Endothelial cell of umbilical vein (primary cell): ENCODE results near the gene PDLIM3. TPM values are rescaled to one million over a fixed set of nuclear protein-coding genes. Genes with fewer than 3 reads are reported as not detected.

Experiments used
- BruUV-seq: library from RNA; stranded (reverse); fragments of 400-500 nt; replicated peaks from 2 replicates; lab custom pipeline; 2021; lab: Mats Ljungman, UMichigan
- CTCF ChIA-PET: fragments of 300-600, 350-600 bp; sonication (Branson Sonifier 250); formaldehyde crosslinking; loops from one replicate; lab custom pipeline; 2021; ENCODE audit warnings: antibody characterized with exemption, inconsistent platforms; lab: Charles Lee
- POLR2A ChIA-PET: fragments of 300-600, 350-600 bp; sonication (Branson Sonifier 250); formaldehyde crosslinking; loops from one replicate; lab custom pipeline; 2021; ENCODE audit warnings: antibody characterized with exemption, inconsistent platforms; lab: Charles Lee
- DNase-seq: peaks from one replicate; pipeline ENCODE4 v3.0.0-alpha.2; 2011; ENCODE audit warnings: low read depth, low spot score
- FAIRE-seq: peaks from 2 replicates; lab custom pipeline; 2011; peaks lifted over from hg19 to GRCh38; lab: Jason Lieb, UNC
- H2AFZ ChIP-seq: 2 replicates; pipeline ENCODE4 v1.6.0; 2012; ENCODE audit warnings: low read depth, low read length, control low read depth, inconsistent platforms
- H3K27ac ChIP-seq: 2 replicates; pipeline ENCODE4 v1.5.1; 2011; ENCODE audit warnings: low read depth, mild to moderate bottlenecking, control low read depth, low read length, moderate library complexity; ENCODE audit not compliant: insufficient read depth
- H3K27me3 ChIP-seq, 2 experiments: 2 replicates each; pipeline versions ENCODE4 v1.6.0 to v1.6.1; 2011; ENCODE audit warnings: low read length in 2 of 2, mixed read lengths in 1 of 2; ENCODE audit not compliant: control insufficient read depth in 2 of 2, insufficient read depth in 2 of 2
- H3K36me3 ChIP-seq, 2 experiments: 2 replicates in 1 of 2; 3 replicates in 1 of 2; pipeline ENCODE4 v1.5.1; 2011; ENCODE audit warnings: low read length in 2 of 2, mild to moderate bottlenecking in 1 of 2, moderate library complexity in 1 of 2; ENCODE audit not compliant: control insufficient read depth in 2 of 2, insufficient read depth in 2 of 2; ENCODE audit errors: extremely low read depth in 1 of 2
- H3K4me1 ChIP-seq: 3 replicates; pipeline ENCODE4 v1.5.1; 2011; ENCODE audit warnings: mild to moderate bottlenecking, low read length; ENCODE audit not compliant: control insufficient read depth, insufficient read depth; ENCODE audit errors: extremely low read depth
- H3K4me2 ChIP-seq: 2 replicates; pipeline ENCODE4 v1.6.1; 2011; ENCODE audit warnings: low read length, control low read depth, mixed read lengths; ENCODE audit not compliant: insufficient read depth
- H3K4me3 ChIP-seq, 3 experiments: fragments of 200-600 bp in 1 of 3; sonication (generic), shearing (Covaris generic) in 1 of 3; replicated peaks in 1 of 3; 2 replicates each; pipeline ENCODE4 v1.5.1; 2011 to 2016; ENCODE audit warnings: control low read depth in 3 of 3, low read length in 3 of 3, mild to moderate bottlenecking in 2 of 3, inconsistent platforms in 1 of 3, low read depth in 1 of 3, moderate library complexity in 1 of 3; ENCODE audit not compliant: insufficient read depth in 1 of 3
- H3K79me2 ChIP-seq: 2 replicates; pipeline ENCODE4 v1.6.0; 2012; ENCODE audit warnings: low read length, inconsistent platforms; ENCODE audit not compliant: control insufficient read depth, insufficient read depth
- H3K9ac ChIP-seq: replicated peaks from 2 replicates; pipeline ENCODE3; 2011; ENCODE audit warnings: low read length, control low read depth; ENCODE audit not compliant: insufficient read depth; ENCODE audit errors: extremely low read depth
- H3K9me1 ChIP-seq: replicated peaks from 3 replicates; pipeline ENCODE4 v1.6.0; 2011; ENCODE audit warnings: mild to moderate bottlenecking, low read length; ENCODE audit not compliant: control insufficient read depth, insufficient read depth; ENCODE audit errors: extremely low read depth
- H3K9me3 ChIP-seq: replicated peaks from 2 replicates; pipeline ENCODE4 v1.5.1; 2012; ENCODE audit warnings: low read length, inconsistent platforms; ENCODE audit not compliant: control insufficient read depth, insufficient read depth
- H4K20me1 ChIP-seq: replicated peaks from 2 replicates; pipeline ENCODE3; 2011; ENCODE audit warnings: mild to moderate bottlenecking, low read length; ENCODE audit not compliant: control insufficient read depth, insufficient read depth; ENCODE audit errors: extremely low read depth
- CTCF ChIP-seq, 2 donors: IDR thresholded peaks; 1 replicate in 1 of 2; 2 replicates in 1 of 2; pipeline ENCODE4 v1.5.1; 2011; ENCODE audit warnings: low read length in 2 of 2, mild to moderate bottlenecking in 2 of 2, moderate library complexity in 2 of 2, control low read depth in 1 of 2, inconsistent platforms in 1 of 2, low read depth in 1 of 2; ENCODE audit not compliant: insufficient read depth in 1 of 2; ENCODE audit errors: extremely low read depth in 1 of 2
- EZH2 ChIP-seq: IDR thresholded peaks from 2 replicates; pipeline ENCODE4 v1.6.1; 2012; ENCODE audit warnings: borderline replicate concordance, low read depth, mild to moderate bottlenecking, moderate library complexity, low read length, inconsistent platforms; ENCODE audit not compliant: severe bottlenecking
- FOS ChIP-seq: IDR thresholded peaks from 2 replicates; pipeline ENCODE4 v1.6.1; 2011; ENCODE audit warnings: mild to moderate bottlenecking, low read length, moderate library complexity, borderline replicate concordance; ENCODE audit not compliant: insufficient read depth
- GATA2 ChIP-seq: IDR thresholded peaks from 2 replicates; pipeline ENCODE4 v1.7.0; 2011; ENCODE audit warnings: low read depth, mild to moderate bottlenecking, moderate library complexity, mixed read lengths, low read length; ENCODE audit not compliant: insufficient read length, insufficient read depth
- JUN ChIP-seq: IDR thresholded peaks from 2 replicates; pipeline ENCODE4 v1.6.1; 2011; ENCODE audit warnings: borderline replicate concordance, low read depth; ENCODE audit not compliant: insufficient read length, insufficient read depth
- MYC ChIP-seq: IDR thresholded peaks from one replicate; pipeline ENCODE4 v1.6.1; 2011; ENCODE audit warnings: mild to moderate bottlenecking, low read depth, low read length
- POLR2A ChIP-seq: IDR thresholded peaks from 2 replicates; pipeline ENCODE4 v1.6.1; 2012; ENCODE audit warnings: low read depth, mild to moderate bottlenecking, control low read depth, low read length
- POLR2AphosphoS5 ChIP-seq: IDR thresholded peaks from 2 replicates; pipeline ENCODE4 v1.6.1; 2012; ENCODE audit warnings: low read depth, mild to moderate bottlenecking, control low read depth, low read length, moderate library complexity; ENCODE audit not compliant: insufficient read depth
- dilution Hi-C: fragments of 300-500 bp; cut with MboI; formaldehyde crosslinking; loops from one replicate; pipeline ENCODE4 v1.15.0; 2019; ENCODE audit warnings: low sequenced_read_pairs; ENCODE audit not compliant: extremely low pct_ligation_motif_present
- intact Hi-C: fragments of 100-400 bp; cut with micrococcal nuclease; formaldehyde crosslinking; loops from one replicate; pipeline ENCODE4 v1.10.0; 2022
- polyA plus RNA-seq, 4 experiments: library from polyadenylated mRNA; depleted of rRNA in 3 of 4; stranded (reverse) in 3 of 4; unstranded in 1 of 4; fragments of >200 nt; gene quantifications; 2 replicates each; pipeline versions ENCODE4 v1.2.1 to v1.2.3, GENCODE V29; 2011 to 2012; ENCODE audit warnings: missing spikeins in 1 of 4
- total RNA-seq: library from RNA; stranded (reverse); gene quantifications from 2 replicates; pipeline ENCODE4 v1.2.3, GENCODE V29; 2021
- TF ChIP-seq, protein P1 (sequence below): IDR thresholded peaks from 2 replicates; pipeline ENCODE4 v1.6.1; 2011; ENCODE audit not compliant: insufficient read depth, insufficient read length

Gene PDLIM3
- total and polyA plus RNA-seq, 2 donors (not counting 3 experiments of a cell fraction or from before 2014, with no cell fraction given), result 9.7 to 17.6 TPM

GRCh38 chr4:185540040-185540439 lies 4.7 kb upstream of the PDLIM3 start:
- TF ChIP-seq POLR2A (no peak), EZH2 (no peak), GATA2 (no peak), MYC (no peak), JUN (no peak), FOS (no peak), POLR2AphosphoS5 (no peak), CTCF (IDR thresholded peaks at IDR 0.05; ENCODE audit: extremely low read depth in 1 of 2, insufficient read depth in 1 of 2, low read depth in 1 of 2, low read length in 2 of 2) (no peak)
- TF ChIP-seq, protein P1, sequence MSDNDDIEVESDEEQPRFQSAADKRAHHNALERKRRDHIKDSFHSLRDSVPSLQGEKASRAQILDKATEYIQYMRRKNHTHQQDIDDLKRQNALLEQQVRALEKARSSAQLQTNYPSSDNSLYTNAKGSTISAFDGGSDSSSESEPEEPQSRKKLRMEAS, result no peak
- peaks cover 0 to 10% of the 10 kb centered on the region in 2 experiments for H3K27me3 ChIP-seq
- H3K27ac ChIP-seq, result no peak overlapping the region
- H3K9ac ChIP-seq, result no peak overlapping the region
- dilution Hi-C loops (no loop called here), intact Hi-C loops (no loop called here)
- H3K36me3 ChIP-seq, result no peaks in the 10 kb centered on the region
- no peak overlapping the region for H3K4me3 ChIP-seq
- ChIA-PET POLR2A (no interaction called here), CTCF (interaction anchor here (1.5 kb wide), 1 partner anchor 58 kb away, joined by 5 read pairs; no protein-coding TSS in a partner anchor)
- DNase-seq (no peak), FAIRE-seq (no peak)
- no peaks in the 10 kb centered on the region for H3K9me1 ChIP-seq
- H4K20me1 ChIP-seq, result no peaks in the 10 kb centered on the region
- no peak overlapping the region for H2AFZ ChIP-seq
- no TSS peak for BruUV-seq
- H3K4me2 ChIP-seq, result no peak overlapping the region
- no peaks in the 10 kb centered on the region for H3K79me2 ChIP-seq
- no peaks in the 10 kb centered on the region for H3K9me3 ChIP-seq
- peaks cover 6% of the 10 kb centered on the region for H3K4me1 ChIP-seq
